ENCODE data around the gene VAPA. TPM values are rescaled to one million over a fixed set of nuclear protein-coding genes. Genes with fewer than 3 reads are reported as not detected.

The VAPA gene
- polyA plus RNA-seq, 3 donors = 106 to 393 (median 334) TPM

- no peaks in the 10 kb centered on the region for H3K36me3 ChIP-seq (replicated peaks in 1 of 2; ENCODE audit: control insufficient read depth in 1 of 2, insufficient read depth in 2 of 2, low read length in 2 of 2)
- Mint-ChIP-seq H3K27me3 (ENCODE audit: low read depth in 3 of 3) (peaks cover 0 to 2% (median 0%) of the 10 kb centered on the region in 3 donors), H3K36me3 (peaks cover 12 to 17% of the 10 kb centered on the region in 2 donors), H3K27ac (peak overlapping the region in 6 of 7 donors; percentile 47 to 91 (median 56)), H3K9me3 (peaks cover 10 to 22% (median 13%) of the 10 kb centered on the region in 7 donors), H3K4me3 (no peak overlapping the region), H3K4me1 (peaks cover 49% of the 10 kb centered on the region)
- H3K4me3 ChIP-seq (replicated peaks in 1 of 3; ENCODE audit: low read depth in 2 of 3, low read length in 3 of 3) = no peak overlapping the region
- peaks cover 9 to 15% of the 10 kb centered on the region in 2 donors for H3K9me3 ChIP-seq (replicated peaks in 1 of 2; ENCODE audit: control insufficient read depth in 1 of 2, insufficient read depth in 1 of 2, low read length in 2 of 2)
- H2AFZ ChIP-seq (ENCODE audit: insufficient read depth, low read depth, low read length, poor library complexity, severe bottlenecking) = no peak overlapping the region
- H3K9ac ChIP-seq (ENCODE audit: insufficient read depth, low read length, poor library complexity, severe bottlenecking) = no peak overlapping the region
- TF ChIP-seq CTCF (IDR thresholded peaks at IDR 0.05) = no peak
- WGBS (ENCODE audit: insufficient coverage) = 56% methylated on average over 3 of the region's 6 CpGs
- H4K20me1 ChIP-seq (ENCODE audit: insufficient read depth, low read length) = no peaks in the 10 kb centered on the region
- DNase-seq = no peak
- H3K4me1 ChIP-seq (ENCODE audit: control insufficient read depth in 1 of 2, insufficient read depth in 2 of 2, low read length in 2 of 2) = peaks cover 34 to 47% of the 10 kb centered on the region in 2 donors
- no peaks in the 10 kb centered on the region for H3K27me3 ChIP-seq (ENCODE audit: control insufficient read depth in 2 of 2, insufficient read depth in 2 of 2, low read length in 2 of 2)
- no peaks in the 10 kb centered on the region for H3K79me2 ChIP-seq (ENCODE audit: insufficient read depth, low read length)
- intact Hi-C loops (cut with micrococcal nuclease) = no loop called here
- H3K4me2 ChIP-seq (replicated peaks; ENCODE audit: extremely low read depth, low read length, poor library complexity, severe bottlenecking) = peak overlapping the region; percentile 19
- H3K27ac ChIP-seq (ENCODE audit: low read depth in 1 of 2, low read length in 2 of 2) = peak overlapping the region in 1 of 2 donors; percentile 63
These were observed 44.7 kb upstream of the VAPA start for GRCh38 chr18:9868857-9869714.

- Mint-ChIP-seq H3K27ac (peak overlapping the region; percentile 51 to 91 (median 78)), H3K4me3 (peak overlapping the region in 1 of 2 donors; percentile 49), H3K9me3 (peaks cover 10 to 20% (median 12%) of the 10 kb centered on the region in 7 donors), H3K4me1 (peaks cover 49% of the 10 kb centered on the region), H3K36me3 (peaks cover 9 to 12% of the 10 kb centered on the region in 2 donors), H3K27me3 (ENCODE audit: low read depth in 3 of 3) (peaks cover 0 to 2% (median 0%) of the 10 kb centered on the region in 3 donors)
- Histone ChIP-seq H3K4me1 (ENCODE audit: control insufficient read depth in 1 of 2, insufficient read depth in 2 of 2, low read length in 2 of 2) (peaks cover 34 to 47% of the 10 kb centered on the region in 2 donors), H3K4me3 (replicated peaks in 1 of 3; ENCODE audit: low read depth in 2 of 3, low read length in 3 of 3) (no peak overlapping the region), H3K4me2 (replicated peaks; ENCODE audit: extremely low read depth, low read length, poor library complexity, severe bottlenecking) (peak overlapping the region; percentile 19), H3K9ac (ENCODE audit: insufficient read depth, low read length, poor library complexity, severe bottlenecking) (no peak overlapping the region), H3K9me3 (replicated peaks in 1 of 2; ENCODE audit: control insufficient read depth in 1 of 2, insufficient read depth in 1 of 2, low read length in 2 of 2) (peaks cover 9 to 12% of the 10 kb centered on the region in 2 donors), H3K27ac (ENCODE audit: low read depth in 1 of 2, low read length in 2 of 2) (peak overlapping the region in 1 of 2 donors; percentile 63), H3K27me3 (ENCODE audit: control insufficient read depth in 2 of 2, insufficient read depth in 2 of 2, low read length in 2 of 2) (no peaks in the 10 kb centered on the region), H3K79me2 (ENCODE audit: insufficient read depth, low read length) (no peaks in the 10 kb centered on the region), H3K36me3 (replicated peaks in 1 of 2; ENCODE audit: control insufficient read depth in 1 of 2, insufficient read depth in 2 of 2, low read length in 2 of 2) (no peaks in the 10 kb centered on the region), H2AFZ (ENCODE audit: insufficient read depth, low read depth, low read length, poor library complexity, severe bottlenecking) (peak overlapping the region; percentile 64), H4K20me1 (ENCODE audit: insufficient read depth, low read length) (no peaks in the 10 kb centered on the region)
- peak; percentile 73 to 83 (median 79) for DNase-seq
- intact Hi-C loops (cut with micrococcal nuclease) = loop anchor here in 1 of 2 donors (5.0 kb wide), 1 partner anchor 37 kb away; no protein-coding TSS in a partner anchor
- WGBS (ENCODE audit: insufficient coverage) = 46% methylated on average over 6 of the region's 9 CpGs
- no peak for TF ChIP-seq CTCF (IDR thresholded peaks at IDR 0.05)
These were observed 43.9 kb upstream of the VAPA start for GRCh38 chr18:9869715-9870430.

Data from CD14-positive monocyte (primary cell).